ENCODE measurements around the gene FAM161A.
"Not testable (repeated sequence)": the region's sequence is repeated elsewhere in the genome, so short reads cannot be mapped to it uniquely, and the experiment has no call there.

The FAM161A gene

GRCh38 chr2:61833971-61834370 is 19.9 kb downstream of the FAM161A start:
- DNase-seq, result no peak

- no peak for DNase-seq
Measured at GRCh38 chr2:61832183-61832841, 21.5 kb downstream of the FAM161A start.

DNA sequence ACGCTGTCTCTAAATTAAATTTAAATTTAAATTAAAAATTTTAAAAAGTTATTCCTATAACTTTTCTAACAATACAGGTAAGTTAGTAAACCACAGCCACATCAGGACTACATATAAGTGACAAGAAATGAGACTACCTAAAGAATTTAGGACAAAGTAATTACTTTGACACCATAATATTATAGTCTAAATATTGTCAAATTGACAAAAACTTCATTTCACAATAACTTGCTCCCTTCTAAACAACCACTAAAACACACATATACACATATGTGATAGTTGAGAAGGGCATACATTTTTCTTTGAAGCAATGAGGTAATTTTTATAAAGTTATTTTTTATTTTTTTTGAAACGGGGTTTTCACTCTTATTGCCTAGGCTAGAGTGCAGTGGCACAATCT is 31.6 kb downstream of the FAM161A start:
- DNase-seq, result no peak

DNA sequence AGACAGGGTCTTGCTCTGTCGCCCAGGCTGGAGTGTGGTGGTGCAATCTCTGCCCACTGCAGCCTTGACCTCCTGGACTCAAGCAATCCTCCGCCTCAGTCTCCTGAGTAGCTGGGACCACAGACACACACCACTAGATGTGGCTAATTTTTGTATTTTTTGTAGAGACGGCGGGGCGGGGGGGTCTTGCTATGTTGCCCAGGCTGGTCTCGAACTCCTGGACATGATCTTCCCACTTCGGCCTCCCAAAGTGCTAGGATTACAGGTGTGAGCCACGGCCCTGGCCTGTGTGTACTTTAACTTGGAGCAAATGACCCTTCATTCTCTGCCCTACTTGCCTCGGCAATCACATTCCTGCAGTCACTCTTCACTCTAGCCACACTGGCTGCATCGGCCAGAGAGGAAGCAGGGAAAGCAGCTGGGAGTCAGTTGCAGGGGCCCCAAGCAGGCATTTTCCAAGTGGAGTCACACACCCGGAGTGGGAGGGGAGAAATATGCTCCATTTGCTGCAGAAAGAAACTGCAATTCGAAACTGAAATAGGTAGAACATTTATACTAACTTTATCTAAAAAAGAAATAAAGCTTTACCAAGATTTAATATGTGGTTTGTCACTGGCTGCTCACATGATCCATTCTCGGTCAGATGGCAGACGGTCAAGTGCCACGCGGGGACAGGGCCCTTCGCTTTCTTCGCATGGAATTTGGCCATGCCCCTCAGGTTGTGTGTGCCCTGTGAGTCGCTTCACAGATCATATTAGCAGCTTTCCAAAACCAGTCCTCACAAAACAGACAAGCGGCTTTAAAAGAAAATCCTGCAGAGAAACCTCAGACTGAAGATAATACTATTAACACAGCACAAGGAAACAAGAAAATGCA is 37.1 kb downstream of the FAM161A start:
- DNase-seq, result no peak

DNA sequence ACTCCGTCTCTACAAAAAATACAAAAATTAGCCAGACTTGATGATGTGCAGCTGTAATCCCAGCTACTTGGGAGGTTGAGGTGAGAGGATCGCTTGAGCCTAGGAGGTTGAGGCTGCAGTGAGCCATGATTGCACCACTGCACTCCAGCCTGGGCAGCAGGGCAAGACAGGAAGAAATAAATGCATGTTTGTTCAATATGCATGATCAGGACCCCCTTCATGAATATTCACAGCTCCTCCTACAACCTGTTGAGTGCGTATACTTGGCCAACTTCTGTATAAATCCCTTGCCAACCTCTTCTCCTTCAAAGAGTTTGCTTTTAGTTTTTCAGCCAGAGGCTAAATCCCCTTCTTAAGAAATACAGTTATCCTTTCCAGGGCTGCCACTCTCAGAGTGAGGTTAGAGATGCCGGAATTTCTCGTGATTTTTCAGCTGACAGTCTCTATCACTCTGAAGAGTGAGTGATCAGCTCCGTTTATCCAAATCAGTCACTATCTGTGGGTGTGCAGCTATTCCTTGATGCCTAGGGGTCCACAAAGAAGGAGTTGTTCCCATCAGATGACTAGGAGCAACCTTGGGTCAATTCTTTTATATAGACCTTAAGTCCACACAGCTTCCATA is 39.2 kb downstream of the FAM161A start:
- DNase-seq, result no peak

DNA sequence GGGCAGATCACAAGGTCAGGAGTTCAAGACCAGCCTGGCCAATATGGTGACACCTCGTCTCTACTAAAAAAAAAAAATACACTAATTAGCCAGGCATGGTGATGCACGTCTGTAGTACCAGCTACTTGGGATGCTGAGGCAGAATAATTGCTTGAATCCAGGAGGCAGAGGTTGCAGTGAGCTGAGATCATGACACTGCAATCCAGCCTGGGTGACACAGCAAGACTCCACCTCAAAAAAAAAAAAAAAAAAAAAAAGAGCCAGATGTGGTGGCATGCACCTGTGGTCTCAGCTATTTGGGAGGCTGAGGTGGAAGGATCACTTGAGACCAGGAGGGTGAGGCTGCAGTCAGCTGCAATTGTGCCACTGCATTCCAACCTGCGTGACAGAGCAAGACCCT is 40.5 kb downstream of the FAM161A start:
- DNase-seq, result not testable (repeated sequence)

DNA sequence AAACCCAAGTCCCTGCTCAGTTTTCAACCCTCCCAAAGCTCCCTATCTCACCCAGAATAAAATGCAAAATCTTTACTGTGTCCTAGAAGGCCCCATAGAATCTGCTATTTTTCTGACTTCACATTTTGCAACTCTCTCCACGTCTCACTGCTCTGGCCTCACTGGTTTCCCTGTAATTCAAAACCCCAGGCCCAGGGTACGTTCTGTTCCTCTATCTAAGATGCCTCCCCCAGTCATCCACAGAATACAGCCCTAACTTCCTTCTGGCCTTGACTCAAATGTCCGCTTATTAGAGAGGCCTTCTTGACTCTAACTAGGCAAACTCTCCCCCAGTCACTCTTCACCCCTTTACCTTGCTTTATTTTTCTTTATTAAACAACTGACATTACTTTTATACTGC is 42.0 kb downstream of the FAM161A start:
- DNase-seq, result no peak

GRCh38 chr2:61810203-61810602 is 43.7 kb downstream of the FAM161A start:
- not testable (repeated sequence) for DNase-seq

DNA sequence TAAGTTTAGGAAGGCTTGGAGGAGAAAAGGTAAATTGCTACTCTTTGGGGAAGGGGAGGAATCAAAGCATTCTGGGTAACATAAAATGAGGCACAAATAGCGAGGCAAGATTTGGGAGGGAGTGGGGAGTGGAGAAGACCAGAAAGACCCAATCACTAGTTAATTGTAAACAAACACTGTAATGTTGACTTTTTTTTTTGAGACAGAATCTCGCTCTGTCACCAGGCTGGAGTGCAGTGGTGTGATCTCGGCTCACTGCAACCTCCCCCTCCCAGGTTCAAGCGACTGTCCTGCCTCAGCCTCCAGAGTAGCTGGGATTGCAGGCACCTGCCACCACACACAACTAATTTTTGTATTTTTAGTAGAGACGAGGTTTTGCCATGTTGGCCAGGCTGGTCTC is 45.2 kb downstream of the FAM161A start:
- DNase-seq, result not testable (repeated sequence)

GRCh38 chr2:61807036-61807757 is 46.7 kb downstream of the FAM161A start:
- DNase-seq, result no peak

GRCh38 chr2:61802548-61802947 is 51.3 kb downstream of the FAM161A start:
- no peak for DNase-seq

GRCh38 chr2:61799099-61799498 is 54.8 kb downstream of the FAM161A start:
- DNase-seq, result no peak

- DNase-seq, result not testable (repeated sequence)
Measured at GRCh38 chr2:61797446-61797845, 56.4 kb downstream of the FAM161A start.

GRCh38 chr2:61795408-61795807 is 58.5 kb downstream of the FAM161A start:
- no peak for DNase-seq

GRCh38 chr2:61793389-61793836 is 60.4 kb downstream of the FAM161A start:
- no peak for DNase-seq

GRCh38 chr2:61792355-61792890 is 61.4 kb downstream of the FAM161A start:
- no peak for DNase-seq

DNA sequence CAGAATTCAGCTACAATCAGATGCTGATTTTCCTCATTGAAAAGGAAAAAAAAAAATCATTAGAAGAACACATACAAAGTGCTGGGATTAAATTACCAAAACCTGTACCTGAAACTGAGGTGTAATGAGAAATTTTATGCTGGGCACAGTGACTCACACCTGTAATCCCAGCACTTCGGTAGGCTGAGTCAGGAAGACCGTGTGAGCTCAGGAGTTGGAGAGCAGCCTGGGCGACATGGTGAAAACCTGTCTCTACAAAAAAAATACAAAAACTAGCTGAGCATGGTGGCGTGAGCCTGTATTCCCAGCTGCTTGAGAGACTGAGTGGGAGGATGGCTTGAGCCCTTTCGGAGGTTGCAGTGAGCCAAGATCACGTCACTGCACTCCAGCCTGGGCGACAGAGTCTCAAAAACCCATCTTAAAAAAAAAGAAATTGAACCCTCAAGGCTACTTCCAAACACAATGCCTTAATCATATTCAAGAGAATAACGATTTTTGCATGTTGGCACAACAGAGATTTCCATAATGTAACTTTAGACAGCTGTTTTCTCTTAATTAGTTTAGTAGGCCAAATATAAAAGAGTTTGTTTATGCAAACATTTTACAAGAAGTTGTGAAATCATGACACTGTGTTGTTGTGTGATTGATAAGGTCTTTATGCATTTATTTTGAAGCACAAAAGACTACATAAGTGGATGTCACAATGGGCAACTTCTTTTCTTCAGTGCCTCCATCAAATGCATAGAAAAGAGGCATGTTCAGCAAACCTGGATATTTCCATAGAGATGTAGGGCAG is 63.9 kb downstream of the FAM161A start:
- DNase-seq, result no peak

GRCh38 chr2:61787941-61788563 is 65.8 kb downstream of the FAM161A start:
- no peak for DNase-seq

DNA sequence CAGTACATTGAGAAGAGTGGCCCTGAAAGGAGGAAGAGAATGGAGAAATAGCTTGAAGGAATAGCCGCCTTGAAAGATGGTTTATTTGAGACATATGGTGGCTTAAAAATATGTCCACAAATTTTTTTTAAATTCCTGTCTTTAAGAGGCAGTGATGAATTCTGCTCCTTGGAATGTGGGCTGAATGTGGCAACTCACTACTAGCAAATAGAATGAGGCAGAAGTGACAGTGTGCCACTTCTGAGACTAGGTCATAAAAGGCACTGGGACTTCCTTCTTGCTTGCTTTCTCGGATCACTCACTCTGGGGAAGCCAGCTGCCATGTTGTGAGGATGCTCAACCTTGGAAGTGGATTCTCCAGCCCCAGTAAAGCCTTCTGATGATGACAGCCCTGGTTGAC is 67.0 kb downstream of the FAM161A start:
- DNase-seq, result no peak

GRCh38 chr2:61785583-61785982 is 68.3 kb downstream of the FAM161A start:
- no peak for DNase-seq

DNA sequence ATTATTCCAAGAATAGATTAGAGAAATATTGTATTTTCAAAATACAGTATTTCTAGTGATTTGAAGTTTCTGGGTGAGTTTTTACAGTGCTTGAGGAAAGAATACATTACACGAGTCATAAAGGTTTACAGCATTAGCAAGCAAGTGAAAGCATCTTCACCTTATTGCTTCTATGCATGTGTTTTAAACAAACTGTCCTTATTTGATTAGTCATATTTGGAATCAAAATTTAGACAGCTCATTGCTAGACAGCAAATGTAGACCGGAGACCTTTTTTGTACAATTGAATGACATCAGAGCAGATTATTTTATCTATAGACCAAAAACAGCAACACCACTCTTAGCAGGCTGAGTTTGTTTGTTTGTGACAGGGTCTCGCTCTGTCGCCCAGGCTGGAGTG is 69.2 kb downstream of the FAM161A start:
- DNase-seq, result no peak

Measured in NCI-H524 treated with DMSO at 0.1 percent for 48 hours (cell line).